HL-60 (cell line): ENCODE measurements around the gene EEF2K.

ENCODE experiments used
- DNase-seq, 2 experiments: peaks; one replicate each; pipeline ENCODE4 v3.0.0-alpha.2; 2010 to 2020; ENCODE audit warnings: low read depth in 1 of 2, low spot score in 1 of 2
- H3K27ac ChIP-seq: fragments of 250-450 bp; sonication (Bioruptor Pico); replicated peaks from 2 replicates; pipeline ENCODE4 v1.5.1; 2020; ENCODE audit warnings: mild to moderate bottlenecking, moderate library complexity
- H3K27me3 ChIP-seq: fragments of 250-450 bp; sonication (Bioruptor Pico); 2 replicates; pipeline ENCODE4 v1.5.1; 2021; ENCODE audit warnings: mild to moderate bottlenecking, moderate library complexity; ENCODE audit not compliant: insufficient read depth, poor library complexity, severe bottlenecking
- H3K4me3 ChIP-seq: replicated peaks from 2 replicates; pipeline ENCODE4 v1.5.1; 2011; ENCODE audit warnings: mild to moderate bottlenecking, control low read depth, low read length; ENCODE audit not compliant: insufficient read depth
- GABPA ChIP-seq: IDR thresholded peaks from 2 replicates; pipeline ENCODE4 v1.6.1; 2012; ENCODE audit warnings: low read depth
- POLR2AphosphoS5 ChIP-seq: IDR thresholded peaks from 2 replicates; pipeline ENCODE4 v1.6.1; 2012; ENCODE audit warnings: low read depth
- SPI1 ChIP-seq: IDR thresholded peaks from 2 replicates; pipeline ENCODE4 v1.6.1; 2012; ENCODE audit warnings: low read depth, mild to moderate bottlenecking, borderline replicate concordance
- TF ChIP-seq, protein P1 (sequence below): IDR thresholded peaks from one replicate; pipeline ENCODE4 v1.5.1; 2011; ENCODE audit warnings: low read length, control low read depth, inconsistent platforms; ENCODE audit not compliant: insufficient read depth
- TF ChIP-seq, protein P2 (sequence below): IDR thresholded peaks from 2 replicates; pipeline ENCODE4 v1.6.1; 2012; ENCODE audit warnings: low read depth; ENCODE audit not compliant: insufficient replicate concordance

The EEF2K gene

DNA sequence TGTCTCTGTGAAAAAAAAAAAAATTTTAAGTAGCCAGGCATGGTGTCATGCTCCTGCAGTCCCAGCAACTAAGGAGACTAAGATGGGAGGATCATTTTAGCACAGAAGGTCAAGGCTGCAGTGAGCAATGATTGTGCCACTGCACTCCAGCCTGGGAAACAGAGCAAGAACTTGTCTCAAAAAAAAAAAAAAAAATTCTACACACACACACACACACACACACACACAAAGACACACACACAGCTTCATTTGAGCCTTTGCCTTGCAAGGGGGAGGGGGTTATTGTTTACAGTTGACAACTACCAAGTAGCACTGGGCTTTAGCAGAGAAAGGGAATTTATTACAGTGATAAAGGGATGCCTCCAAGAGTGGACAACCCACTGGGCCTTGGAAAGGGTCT lies 86.2 kb downstream of the EEF2K start:
- no peak overlapping the region for H3K27ac ChIP-seq
- no peak overlapping the region for H3K4me3 ChIP-seq
- TF ChIP-seq SPI1 (no peak), GABPA (no peak), POLR2AphosphoS5 (no peak)
- TF ChIP-seq, protein P1, sequence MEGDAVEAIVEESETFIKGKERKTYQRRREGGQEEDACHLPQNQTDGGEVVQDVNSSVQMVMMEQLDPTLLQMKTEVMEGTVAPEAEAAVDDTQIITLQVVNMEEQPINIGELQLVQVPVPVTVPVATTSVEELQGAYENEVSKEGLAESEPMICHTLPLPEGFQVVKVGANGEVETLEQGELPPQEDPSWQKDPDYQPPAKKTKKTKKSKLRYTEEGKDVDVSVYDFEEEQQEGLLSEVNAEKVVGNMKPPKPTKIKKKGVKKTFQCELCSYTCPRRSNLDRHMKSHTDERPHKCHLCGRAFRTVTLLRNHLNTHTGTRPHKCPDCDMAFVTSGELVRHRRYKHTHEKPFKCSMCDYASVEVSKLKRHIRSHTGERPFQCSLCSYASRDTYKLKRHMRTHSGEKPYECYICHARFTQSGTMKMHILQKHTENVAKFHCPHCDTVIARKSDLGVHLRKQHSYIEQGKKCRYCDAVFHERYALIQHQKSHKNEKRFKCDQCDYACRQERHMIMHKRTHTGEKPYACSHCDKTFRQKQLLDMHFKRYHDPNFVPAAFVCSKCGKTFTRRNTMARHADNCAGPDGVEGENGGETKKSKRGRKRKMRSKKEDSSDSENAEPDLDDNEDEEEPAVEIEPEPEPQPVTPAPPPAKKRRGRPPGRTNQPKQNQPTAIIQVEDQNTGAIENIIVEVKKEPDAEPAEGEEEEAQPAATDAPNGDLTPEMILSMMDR: no peak
- TF ChIP-seq, protein P2, sequence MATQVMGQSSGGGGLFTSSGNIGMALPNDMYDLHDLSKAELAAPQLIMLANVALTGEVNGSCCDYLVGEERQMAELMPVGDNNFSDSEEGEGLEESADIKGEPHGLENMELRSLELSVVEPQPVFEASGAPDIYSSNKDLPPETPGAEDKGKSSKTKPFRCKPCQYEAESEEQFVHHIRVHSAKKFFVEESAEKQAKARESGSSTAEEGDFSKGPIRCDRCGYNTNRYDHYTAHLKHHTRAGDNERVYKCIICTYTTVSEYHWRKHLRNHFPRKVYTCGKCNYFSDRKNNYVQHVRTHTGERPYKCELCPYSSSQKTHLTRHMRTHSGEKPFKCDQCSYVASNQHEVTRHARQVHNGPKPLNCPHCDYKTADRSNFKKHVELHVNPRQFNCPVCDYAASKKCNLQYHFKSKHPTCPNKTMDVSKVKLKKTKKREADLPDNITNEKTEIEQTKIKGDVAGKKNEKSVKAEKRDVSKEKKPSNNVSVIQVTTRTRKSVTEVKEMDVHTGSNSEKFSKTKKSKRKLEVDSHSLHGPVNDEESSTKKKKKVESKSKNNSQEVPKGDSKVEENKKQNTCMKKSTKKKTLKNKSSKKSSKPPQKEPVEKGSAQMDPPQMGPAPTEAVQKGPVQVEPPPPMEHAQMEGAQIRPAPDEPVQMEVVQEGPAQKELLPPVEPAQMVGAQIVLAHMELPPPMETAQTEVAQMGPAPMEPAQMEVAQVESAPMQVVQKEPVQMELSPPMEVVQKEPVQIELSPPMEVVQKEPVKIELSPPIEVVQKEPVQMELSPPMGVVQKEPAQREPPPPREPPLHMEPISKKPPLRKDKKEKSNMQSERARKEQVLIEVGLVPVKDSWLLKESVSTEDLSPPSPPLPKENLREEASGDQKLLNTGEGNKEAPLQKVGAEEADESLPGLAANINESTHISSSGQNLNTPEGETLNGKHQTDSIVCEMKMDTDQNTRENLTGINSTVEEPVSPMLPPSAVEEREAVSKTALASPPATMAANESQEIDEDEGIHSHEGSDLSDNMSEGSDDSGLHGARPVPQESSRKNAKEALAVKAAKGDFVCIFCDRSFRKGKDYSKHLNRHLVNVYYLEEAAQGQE: no peak
- no peaks in the 10 kb centered on the region for H3K27me3 ChIP-seq
- DNase-seq: no peak

DNA sequence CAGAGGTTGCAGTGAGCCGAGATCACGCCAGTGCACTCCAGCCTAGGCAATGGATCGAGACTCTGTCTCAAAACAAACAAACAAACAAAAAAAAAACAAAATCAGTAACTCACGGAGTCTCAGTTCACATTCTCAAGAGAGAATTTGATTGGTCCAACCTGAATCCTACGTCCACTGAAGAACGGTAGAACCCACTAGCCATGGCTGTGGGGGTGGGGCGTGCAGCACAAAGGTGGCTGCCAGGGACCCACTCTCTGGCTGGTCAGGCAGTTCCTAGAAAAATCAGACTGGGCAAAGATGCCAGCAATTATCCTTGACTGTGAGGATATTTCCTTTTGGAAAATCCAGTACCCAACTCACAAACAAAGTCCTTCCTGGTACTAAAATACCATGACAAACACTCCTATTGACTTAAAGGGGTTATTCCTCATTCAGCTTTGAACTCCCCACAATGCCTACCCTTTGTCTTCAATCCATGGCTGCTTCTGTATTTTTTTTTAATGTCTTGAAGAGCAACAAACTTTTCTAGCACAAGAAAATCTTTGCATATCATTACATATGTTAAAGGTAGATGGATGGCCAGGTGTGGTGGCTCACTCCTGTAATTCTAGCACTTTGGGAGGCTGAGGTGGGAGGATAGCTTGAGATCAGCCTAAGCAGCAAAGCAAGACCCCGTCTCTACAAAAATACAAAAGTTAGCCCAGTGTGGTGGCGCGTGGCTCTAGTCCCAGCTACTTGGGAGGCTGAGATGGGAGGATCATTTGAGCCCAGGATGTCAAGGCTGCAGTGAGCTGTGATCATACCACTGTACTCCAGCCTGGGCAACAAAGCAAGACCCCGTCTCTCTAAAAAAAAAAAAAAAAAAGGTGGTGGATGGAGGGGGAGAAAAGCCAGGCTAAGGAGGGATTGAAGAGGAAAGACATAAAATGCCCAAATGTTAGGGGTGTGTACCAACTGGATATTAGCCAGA lies 87.3 kb downstream of the EEF2K start:
- no peak for TF ChIP-seq SPI1
- no peak for TF ChIP-seq GABPA
- TF ChIP-seq, protein P1: no peak
- TF ChIP-seq POLR2AphosphoS5: no peak
- TF ChIP-seq, protein P2: no peak
- Histone ChIP-seq H3K27ac (no peak overlapping the region), H3K27me3 (no peaks in the 10 kb centered on the region), H3K4me3 (no peak overlapping the region)
- no peak for DNase-seq

DNA sequence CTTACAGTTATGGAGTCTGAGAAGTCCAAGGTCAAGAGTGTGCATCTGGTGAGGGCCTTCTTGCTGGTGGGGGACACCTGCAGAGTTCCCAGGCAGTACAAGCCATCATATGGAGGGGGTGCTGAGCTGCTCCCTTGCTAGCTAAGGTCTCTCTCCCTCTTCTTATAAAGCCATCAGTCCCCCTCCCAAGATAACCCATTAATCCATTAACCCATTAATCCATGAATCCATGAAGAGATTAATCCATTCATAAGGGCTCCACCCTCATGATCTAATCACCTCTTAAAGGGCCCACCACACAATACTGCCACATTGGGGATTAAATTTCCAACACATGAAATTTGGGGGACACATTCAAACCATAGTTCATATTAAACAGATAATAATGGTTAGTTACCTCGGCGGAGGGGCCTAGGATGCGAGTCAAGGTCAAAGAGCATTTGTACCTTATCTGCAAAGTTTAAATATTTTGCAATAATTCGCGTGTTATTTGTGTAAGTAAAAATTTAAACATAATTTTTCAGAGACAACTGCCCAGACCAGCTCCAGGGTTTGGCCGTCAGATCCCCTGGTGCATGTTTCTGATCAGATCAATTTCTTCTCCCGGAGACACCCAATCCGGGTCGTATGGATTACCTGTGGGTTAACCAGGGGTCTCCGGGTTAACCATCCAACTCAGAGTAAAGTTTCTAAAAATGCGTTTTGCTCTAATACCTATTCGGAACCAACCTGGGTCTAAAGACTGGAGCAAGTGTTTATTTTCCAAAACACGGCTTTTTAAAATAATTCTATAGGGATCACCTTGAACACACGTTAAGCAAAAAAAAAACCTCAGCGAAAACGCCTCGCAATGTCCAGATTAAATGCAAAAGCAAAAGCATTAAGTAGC lies 90.4 kb downstream of the EEF2K start:
- H3K27me3 ChIP-seq: no peaks in the 10 kb centered on the region
- no peak for TF ChIP-seq SPI1
- peak overlapping the region; percentile 90 for H3K4me3 ChIP-seq
- DNase-seq: peak in 1 of 2 experiments; percentile 10
- H3K27ac ChIP-seq: peak overlapping the region; percentile 32
